Fibroblast of lung (primary cell): ENCODE measurements around the gene SIGLEC11. TPM values are rescaled to one million over a fixed set of nuclear protein-coding genes. Genes with fewer than 3 reads are reported as not detected.

ENCODE experiments used
- DNase-seq, 2 donors: peaks; one replicate each; pipeline versions ENCODE4 v3.0.0 to v3.0.0-alpha.2; 2010; ENCODE audit warnings: low read depth in 2 of 2
- H2AFZ ChIP-seq: 2 replicates; pipeline ENCODE4 v1.5.1; 2012; ENCODE audit warnings: low read length, control low read depth, inconsistent platforms
- H3K27ac ChIP-seq: 2 replicates; pipeline ENCODE4 v1.5.1; 2011; ENCODE audit warnings: low read length, control low read depth; ENCODE audit not compliant: insufficient read depth
- H3K27me3 ChIP-seq: 2 replicates; pipeline ENCODE4 v1.5.1; 2011; ENCODE audit warnings: mild to moderate bottlenecking, low read length; ENCODE audit not compliant: control insufficient read depth, insufficient read depth
- H3K36me3 ChIP-seq: 2 replicates; pipeline ENCODE4 v1.5.1; 2011; ENCODE audit warnings: low read length; ENCODE audit not compliant: control insufficient read depth, insufficient read depth
- H3K4me1 ChIP-seq: 2 replicates; pipeline ENCODE4 v1.5.1; 2011; ENCODE audit warnings: low read length; ENCODE audit not compliant: control insufficient read depth, insufficient read depth; ENCODE audit errors: extremely low read depth
- H3K4me2 ChIP-seq: 2 replicates; pipeline ENCODE4 v1.5.1; 2011; ENCODE audit warnings: low read length, control low read depth; ENCODE audit not compliant: insufficient read depth; ENCODE audit errors: extremely low read depth
- H3K4me3 ChIP-seq, 4 experiments: fragments of 200-600 bp in 1 of 4; sonication (generic) in 1 of 4; replicated peaks in 1 of 4; 2 replicates each; pipeline ENCODE4 v1.5.1; 2011 to 2016; ENCODE audit warnings: low read length in 4 of 4, low read depth in 3 of 4, mild to moderate bottlenecking in 3 of 4, control low read depth in 2 of 4, inconsistent platforms in 1 of 4, mixed read lengths in 1 of 4; ENCODE audit not compliant: insufficient read depth in 1 of 4; ENCODE audit errors: control extremely low read depth in 1 of 4
- H3K79me2 ChIP-seq: 2 replicates; pipeline ENCODE4 v1.5.1; 2012; ENCODE audit warnings: mild to moderate bottlenecking, low read length, inconsistent platforms; ENCODE audit not compliant: control insufficient read depth, insufficient read depth
- H3K9ac ChIP-seq: 2 replicates; pipeline ENCODE4 v1.5.1; 2011; ENCODE audit warnings: mild to moderate bottlenecking, low read length, control low read depth; ENCODE audit not compliant: insufficient read depth
- H3K9me3 ChIP-seq: 2 replicates; pipeline ENCODE4 v1.5.1; 2012; ENCODE audit warnings: low read depth, low read length; ENCODE audit not compliant: control insufficient read depth, insufficient read depth
- H4K20me1 ChIP-seq: 2 replicates; pipeline ENCODE4 v1.5.1; 2011; ENCODE audit warnings: low read length; ENCODE audit not compliant: control insufficient read depth, insufficient read depth; ENCODE audit errors: extremely low read depth
- CTCF ChIP-seq, 2 donors: IDR thresholded peaks in 1 of 2; conservative IDR thresholded peaks in 1 of 2; 1 replicate in 1 of 2; 2 replicates in 1 of 2; pipeline ENCODE4 v1.5.1; 2011 to 2012; ENCODE audit warnings: low read length in 2 of 2, control low read depth in 1 of 2, inconsistent platforms in 1 of 2, low read depth in 1 of 2, mild to moderate bottlenecking in 1 of 2
- EZH2 ChIP-seq: IDR thresholded peaks from 2 replicates; pipeline ENCODE4 v1.5.1; 2012; ENCODE audit warnings: low read length, control low read depth, mild to moderate bottlenecking; ENCODE audit errors: missing control alignments
- polyA plus RNA-seq, 2 donors: library from polyadenylated mRNA; depleted of rRNA in 1 of 2; stranded (reverse) in 1 of 2; unstranded in 1 of 2; fragments of >200 nt; gene quantifications; 2 replicates each; pipeline ENCODE4 v1.2.1, GENCODE V29; 2011 to 2012; ENCODE audit warnings: missing spikeins in 1 of 2
- total RNA-seq: library from RNA; depleted of rRNA; stranded (reverse); fragments of >200 nt; gene quantifications from 2 replicates; pipeline ENCODE4 v1.2.1, GENCODE V29; 2014

SIGLEC11 gene
- total and polyA plus RNA-seq, 2 donors (not counting 1 experiment from before 2014, with no cell fraction given): not detected

DNA sequence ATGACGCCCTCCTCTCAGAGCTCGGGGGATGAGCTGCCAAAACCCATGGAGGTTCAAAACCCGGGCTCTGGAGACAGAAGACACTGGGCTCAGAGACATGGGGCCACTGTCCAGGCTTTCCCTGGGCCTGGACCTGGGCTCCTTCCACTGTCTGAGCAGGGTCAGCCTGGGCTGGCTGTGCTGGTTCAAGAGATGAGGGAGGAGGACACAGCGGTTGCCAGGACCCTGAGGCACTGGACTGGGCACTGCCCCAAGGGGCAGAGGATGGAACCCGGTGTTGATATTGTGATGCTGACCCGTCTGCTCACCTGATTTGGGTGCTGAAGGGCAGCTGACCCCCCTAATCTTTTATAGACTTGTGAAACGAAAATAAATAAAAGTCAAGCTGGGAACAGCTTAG is 14.1 kb upstream of the SIGLEC11 start:
- no peaks in the 10 kb centered on the region for H3K79me2 ChIP-seq
- TF ChIP-seq EZH2: no peak
- no peak for TF ChIP-seq CTCF (conservative IDR thresholded peaks at IDR 0.05 in 1 of 2, IDR thresholded peaks at IDR 0.05 in 1 of 2; ENCODE audit: low read depth in 1 of 2, low read length in 2 of 2)

GRCh38 chr19:49973987-49974386 is 13.0 kb upstream of the SIGLEC11 start:
- Histone ChIP-seq H3K27ac (no peak overlapping the region), H4K20me1 (no peaks in the 10 kb centered on the region)

More for the DNA sequence above, 14.1 kb upstream of the SIGLEC11 start:
- Histone ChIP-seq H3K9me3 (no peaks in the 10 kb centered on the region), H3K9ac (no peak overlapping the region), H3K4me2 (no peak overlapping the region), H3K4me3 (no peak overlapping the region), H2AFZ (no peak overlapping the region), H4K20me1 (no peaks in the 10 kb centered on the region), H3K27me3 (no peaks in the 10 kb centered on the region), H3K27ac (no peak overlapping the region), H3K36me3 (no peaks in the 10 kb centered on the region), H3K4me1 (no peaks in the 10 kb centered on the region)
- DNase-seq: no peak

DNA sequence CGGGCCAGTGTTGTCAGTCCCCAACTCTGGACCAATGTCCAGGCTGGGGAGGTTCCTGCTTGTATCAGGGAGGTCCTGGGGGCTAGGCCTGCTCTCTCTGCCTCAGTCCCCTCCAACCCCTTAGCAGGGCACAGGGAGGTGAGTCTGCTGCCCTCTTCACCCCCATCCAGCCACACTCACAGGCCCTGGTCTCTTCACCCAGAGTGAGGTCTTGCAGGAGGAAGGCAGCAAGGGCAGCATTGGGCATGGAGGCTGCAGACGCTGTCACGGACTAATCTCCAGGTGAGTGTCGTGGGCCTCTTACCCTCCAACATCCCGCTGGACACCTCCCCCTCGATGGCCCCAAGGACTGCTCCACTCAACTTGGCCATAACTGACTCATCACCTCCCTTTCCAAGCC is 11.9 kb upstream of the SIGLEC11 start:
- Histone ChIP-seq H4K20me1 (no peaks in the 10 kb centered on the region), H3K9me3 (no peaks in the 10 kb centered on the region), H3K4me3 (no peak overlapping the region)

More at GRCh38 chr19:49973987-49974386, 13.0 kb upstream of the SIGLEC11 start:
- H3K79me2 ChIP-seq: no peaks in the 10 kb centered on the region
- no peaks in the 10 kb centered on the region for H3K4me1 ChIP-seq
- H3K27me3 ChIP-seq: no peaks in the 10 kb centered on the region
- TF ChIP-seq EZH2 (no peak), CTCF (conservative IDR thresholded peaks at IDR 0.05 in 1 of 2, IDR thresholded peaks at IDR 0.05 in 1 of 2; ENCODE audit: low read depth in 1 of 2, low read length in 2 of 2) (no peak)
- H3K9ac ChIP-seq: no peak overlapping the region
- H3K4me2 ChIP-seq: no peak overlapping the region
- no peaks in the 10 kb centered on the region for H3K36me3 ChIP-seq
- H3K9me3 ChIP-seq: no peaks in the 10 kb centered on the region
- H2AFZ ChIP-seq: no peak overlapping the region
- no peak overlapping the region for H3K4me3 ChIP-seq
- no peak for DNase-seq

More for the DNA sequence above, 11.9 kb upstream of the SIGLEC11 start:
- Histone ChIP-seq H3K36me3 (no peaks in the 10 kb centered on the region), H3K79me2 (no peaks in the 10 kb centered on the region), H3K4me2 (no peak overlapping the region), H3K27me3 (no peaks in the 10 kb centered on the region), H3K4me1 (no peaks in the 10 kb centered on the region), H2AFZ (no peak overlapping the region), H3K27ac (no peak overlapping the region), H3K9ac (no peak overlapping the region)
- TF ChIP-seq CTCF (conservative IDR thresholded peaks at IDR 0.05 in 1 of 2, IDR thresholded peaks at IDR 0.05 in 1 of 2; ENCODE audit: low read depth in 1 of 2, low read length in 2 of 2) (no peak), EZH2 (no peak)
- no peak for DNase-seq
